ENCODE data around the gene NPIPA2.
"Not testable (repeated sequence)": the region's sequence is repeated elsewhere in the genome, so short reads cannot be mapped to it uniquely, and the experiment has no call there.

The NPIPA2 gene

DNA sequence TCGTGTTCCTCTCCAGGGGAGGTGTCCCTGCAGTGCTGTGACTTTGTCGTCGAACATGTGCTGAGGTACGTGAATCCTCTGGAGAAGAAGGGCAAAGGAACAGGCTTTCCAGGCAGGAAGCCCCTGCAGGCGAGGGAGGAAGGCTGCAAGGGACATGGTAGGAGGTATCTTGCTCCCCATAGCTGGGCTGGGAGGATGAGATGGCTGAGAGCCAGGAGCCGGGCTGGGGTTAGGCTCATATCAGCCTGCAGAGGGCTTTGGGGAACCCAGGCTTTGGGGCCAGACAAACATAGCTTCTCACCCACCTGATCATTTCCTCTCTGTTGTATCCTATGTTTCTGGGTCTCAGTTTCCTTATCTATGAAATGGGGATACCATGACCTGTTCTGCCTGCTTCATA lies 34.4 kb downstream of the NPIPA2 start:
- not testable (repeated sequence) for H3K9ac ChIP-seq (ENCODE audit: low read length in 5 of 5); H3K36me3 ChIP-seq (ENCODE audit: control insufficient read depth in 5 of 5, insufficient read depth in 5 of 5, low read length in 5 of 5); H3K9me3 ChIP-seq (ENCODE audit: control insufficient read depth in 5 of 5, low read length in 5 of 5); H3K4me1 ChIP-seq (ENCODE audit: control insufficient read depth in 5 of 5, insufficient read depth in 5 of 5, low read length in 5 of 5); H3K27ac ChIP-seq (ENCODE audit: low read depth, low read length); H3K27me3 ChIP-seq (ENCODE audit: control insufficient read depth in 5 of 5, insufficient read depth in 4 of 5, low read length in 5 of 5); H3K4me3 ChIP-seq (ENCODE audit: low read depth in 1 of 5, low read length in 5 of 5)

DNA sequence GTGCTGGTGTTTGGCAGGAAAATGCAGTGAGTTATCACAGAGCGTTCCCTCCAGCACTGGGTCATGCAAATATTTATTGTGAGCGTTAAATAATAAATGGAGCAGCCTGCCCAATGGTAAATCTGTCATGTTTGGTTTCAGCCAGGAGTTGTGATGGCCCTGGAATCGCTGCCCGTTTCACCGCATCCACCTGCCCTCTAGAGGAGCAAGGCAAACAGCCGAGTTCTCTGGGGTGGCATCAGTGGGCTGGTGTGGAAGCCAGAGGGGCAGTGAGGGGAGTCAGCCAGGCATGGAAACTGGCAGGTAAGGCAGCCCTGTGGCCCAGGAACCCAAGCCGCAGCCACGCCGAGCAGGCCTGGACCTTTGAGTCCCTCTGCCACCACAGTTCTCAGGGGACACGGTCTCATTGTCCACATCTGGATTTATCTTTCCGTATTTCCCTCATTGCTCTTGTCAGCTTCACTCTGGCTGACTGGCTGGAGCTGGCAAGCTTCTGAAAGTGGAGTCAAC lies 37.1 kb downstream of the NPIPA2 start:
- H3K9me3 ChIP-seq (ENCODE audit: control insufficient read depth in 5 of 5, low read length in 5 of 5); H3K9ac ChIP-seq (ENCODE audit: low read length in 5 of 5); H3K4me1 ChIP-seq (ENCODE audit: control insufficient read depth in 5 of 5, insufficient read depth in 5 of 5, low read length in 5 of 5); H3K27me3 ChIP-seq (ENCODE audit: control insufficient read depth in 5 of 5, insufficient read depth in 4 of 5, low read length in 5 of 5); H3K36me3 ChIP-seq (ENCODE audit: control insufficient read depth in 5 of 5, insufficient read depth in 5 of 5, low read length in 5 of 5); H3K27ac ChIP-seq (ENCODE audit: low read depth, low read length); H3K4me3 ChIP-seq (ENCODE audit: low read depth in 1 of 5, low read length in 5 of 5): not testable (repeated sequence)

DNA sequence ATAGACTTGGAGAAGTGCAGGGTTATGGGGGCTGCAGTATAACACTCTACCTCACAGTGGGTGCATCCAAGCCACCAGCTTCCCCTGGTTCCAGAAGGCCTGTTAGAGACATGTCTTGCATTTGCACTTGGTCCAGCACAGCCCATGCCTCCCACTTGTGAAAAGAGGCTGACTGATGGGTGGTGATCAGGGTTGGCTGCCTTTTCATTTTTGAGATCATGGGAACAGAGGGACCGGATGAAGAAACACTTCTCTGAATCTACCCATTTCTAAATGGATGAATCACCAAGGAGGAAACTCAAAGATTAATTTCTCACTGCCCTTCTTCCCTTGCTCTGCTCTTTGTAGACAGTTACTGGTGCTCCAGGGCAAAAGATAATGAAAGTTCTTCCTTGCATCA lies 43.8 kb downstream of the NPIPA2 start:
- not testable (repeated sequence) for H3K9me3 ChIP-seq (ENCODE audit: control insufficient read depth in 5 of 5, low read length in 5 of 5); H3K4me3 ChIP-seq (ENCODE audit: low read depth in 1 of 5, low read length in 5 of 5); H3K4me1 ChIP-seq (ENCODE audit: control insufficient read depth in 5 of 5, insufficient read depth in 5 of 5, low read length in 5 of 5); H3K36me3 ChIP-seq (ENCODE audit: control insufficient read depth in 5 of 5, insufficient read depth in 5 of 5, low read length in 5 of 5); H3K27ac ChIP-seq (ENCODE audit: low read depth, low read length); H3K27me3 ChIP-seq (ENCODE audit: control insufficient read depth in 5 of 5, insufficient read depth in 4 of 5, low read length in 5 of 5); H3K9ac ChIP-seq (ENCODE audit: low read length in 5 of 5)

DNA sequence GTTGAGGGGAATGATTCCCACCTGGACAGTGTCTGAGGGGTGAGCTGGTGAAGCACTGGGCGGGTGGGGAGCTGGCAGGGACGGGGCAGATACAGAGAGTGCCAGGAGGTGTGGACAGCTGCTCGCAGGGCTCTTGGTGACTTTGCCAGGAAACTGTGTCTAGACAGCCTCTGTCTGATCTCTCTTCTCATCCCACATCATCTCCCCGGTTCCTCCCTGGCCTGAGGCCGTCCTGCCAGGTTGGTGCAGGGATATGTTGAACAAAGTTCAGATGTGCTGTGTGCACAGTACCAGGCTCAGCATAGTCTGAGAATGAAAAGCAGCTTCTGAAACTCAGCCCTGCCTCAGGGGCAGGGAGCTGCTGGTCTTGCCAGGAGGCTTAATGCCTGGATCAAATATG lies 47.2 kb downstream of the NPIPA2 start:
- H3K27ac ChIP-seq (ENCODE audit: low read depth, low read length); H3K27me3 ChIP-seq (ENCODE audit: control insufficient read depth in 5 of 5, insufficient read depth in 4 of 5, low read length in 5 of 5); H3K9ac ChIP-seq (ENCODE audit: low read length in 5 of 5); H3K9me3 ChIP-seq (ENCODE audit: control insufficient read depth in 5 of 5, low read length in 5 of 5); H3K36me3 ChIP-seq (ENCODE audit: control insufficient read depth in 5 of 5, insufficient read depth in 5 of 5, low read length in 5 of 5); H3K4me1 ChIP-seq (ENCODE audit: control insufficient read depth in 5 of 5, insufficient read depth in 5 of 5, low read length in 5 of 5); H3K4me3 ChIP-seq (ENCODE audit: low read depth in 1 of 5, low read length in 5 of 5): not testable (repeated sequence)

DNA sequence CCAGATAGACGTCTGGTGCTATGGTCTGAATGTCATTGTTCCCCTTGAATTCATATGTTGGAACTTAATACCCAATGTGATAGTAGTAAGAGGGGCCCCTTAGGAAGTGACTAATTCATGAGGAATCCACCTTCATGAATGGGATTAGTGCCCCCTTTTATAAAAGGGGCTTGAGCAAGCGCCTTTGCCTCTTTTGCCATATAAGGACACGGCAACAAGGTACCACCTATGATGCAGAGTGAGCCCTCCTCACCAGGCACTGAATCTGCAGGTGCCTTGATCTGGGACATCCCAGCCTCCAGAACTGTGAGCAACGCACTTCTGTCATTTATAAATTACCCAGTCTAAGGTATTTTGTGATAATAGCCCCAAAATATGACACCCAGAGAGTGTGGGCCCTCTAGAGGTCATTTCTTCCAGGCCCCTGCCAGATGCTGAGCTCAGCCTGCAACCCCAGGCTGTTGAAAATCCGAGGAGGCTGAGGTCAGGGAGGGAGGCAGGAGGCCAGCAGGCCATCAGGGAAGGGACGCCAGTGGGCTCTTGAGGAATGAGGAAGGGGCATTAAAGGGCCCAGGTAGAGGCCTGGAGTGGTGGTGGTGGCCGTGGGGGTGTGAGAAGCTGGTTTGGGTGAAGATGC lies 48.1 kb downstream of the NPIPA2 start:
- not testable (repeated sequence) for H3K27ac ChIP-seq (ENCODE audit: low read depth, low read length); H3K9me3 ChIP-seq (ENCODE audit: control insufficient read depth in 5 of 5, low read length in 5 of 5); H3K36me3 ChIP-seq (ENCODE audit: control insufficient read depth in 5 of 5, insufficient read depth in 5 of 5, low read length in 5 of 5); H3K4me1 ChIP-seq (ENCODE audit: control insufficient read depth in 5 of 5, insufficient read depth in 5 of 5, low read length in 5 of 5); H3K27me3 ChIP-seq (ENCODE audit: control insufficient read depth in 5 of 5, insufficient read depth in 4 of 5, low read length in 5 of 5); H3K4me3 ChIP-seq (ENCODE audit: low read depth in 1 of 5, low read length in 5 of 5); H3K9ac ChIP-seq (ENCODE audit: low read length in 5 of 5)

DNA sequence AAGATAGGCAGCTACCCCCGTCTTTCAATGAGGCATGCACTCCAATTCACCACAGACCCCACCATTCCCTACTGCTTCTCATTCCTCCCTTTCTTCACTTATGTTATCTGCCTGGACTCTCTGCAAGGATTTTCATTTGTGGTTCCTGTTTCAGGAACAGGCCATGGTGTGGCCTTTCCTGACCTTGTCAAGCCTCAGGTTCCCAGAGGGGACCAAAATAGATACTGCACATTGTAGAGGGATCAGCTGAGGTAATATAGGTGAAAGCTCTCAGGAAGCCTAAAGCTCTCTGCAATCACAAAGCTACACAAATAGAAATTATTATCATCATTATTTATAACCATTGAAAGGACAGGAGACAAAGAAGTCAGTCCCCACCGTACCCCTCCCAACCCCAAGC lies 50.6 kb downstream of the NPIPA2 start:
- not testable (repeated sequence) for H3K4me3 ChIP-seq (ENCODE audit: low read depth in 1 of 5, low read length in 5 of 5); H3K27me3 ChIP-seq (ENCODE audit: control insufficient read depth in 5 of 5, insufficient read depth in 4 of 5, low read length in 5 of 5); H3K9me3 ChIP-seq (ENCODE audit: control insufficient read depth in 5 of 5, low read length in 5 of 5); H3K27ac ChIP-seq (ENCODE audit: low read depth, low read length); H3K9ac ChIP-seq (ENCODE audit: low read length in 5 of 5); H3K36me3 ChIP-seq (ENCODE audit: control insufficient read depth in 5 of 5, insufficient read depth in 5 of 5, low read length in 5 of 5); H3K4me1 ChIP-seq (ENCODE audit: control insufficient read depth in 5 of 5, insufficient read depth in 5 of 5, low read length in 5 of 5)

DNA sequence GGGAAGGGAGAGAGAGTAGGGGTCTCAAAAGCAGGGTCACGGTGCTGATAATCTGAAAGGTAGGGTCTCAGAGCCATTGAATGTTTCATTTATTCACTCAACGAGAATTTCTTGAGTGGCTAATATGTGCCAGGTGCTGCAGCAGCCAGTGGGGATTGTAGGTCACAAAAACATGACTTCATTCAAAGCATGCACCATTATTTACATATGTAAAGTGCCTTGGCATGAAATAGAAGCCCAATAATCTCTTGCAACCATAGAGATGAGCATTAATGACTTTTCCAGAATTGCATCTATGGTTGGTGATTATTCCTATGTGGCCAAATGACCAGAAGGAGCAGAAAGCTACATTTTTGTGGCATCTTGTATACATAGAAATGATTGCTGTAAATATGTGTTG lies 55.2 kb downstream of the NPIPA2 start:
- H3K36me3 ChIP-seq (ENCODE audit: control insufficient read depth in 5 of 5, insufficient read depth in 5 of 5, low read length in 5 of 5); H3K4me3 ChIP-seq (ENCODE audit: low read depth in 1 of 5, low read length in 5 of 5); H3K27ac ChIP-seq (ENCODE audit: low read depth, low read length); H3K9ac ChIP-seq (ENCODE audit: low read length in 5 of 5); H3K4me1 ChIP-seq (ENCODE audit: control insufficient read depth in 5 of 5, insufficient read depth in 5 of 5, low read length in 5 of 5); H3K9me3 ChIP-seq (ENCODE audit: control insufficient read depth in 5 of 5, low read length in 5 of 5); H3K27me3 ChIP-seq (ENCODE audit: control insufficient read depth in 5 of 5, insufficient read depth in 4 of 5, low read length in 5 of 5): not testable (repeated sequence)

DNA sequence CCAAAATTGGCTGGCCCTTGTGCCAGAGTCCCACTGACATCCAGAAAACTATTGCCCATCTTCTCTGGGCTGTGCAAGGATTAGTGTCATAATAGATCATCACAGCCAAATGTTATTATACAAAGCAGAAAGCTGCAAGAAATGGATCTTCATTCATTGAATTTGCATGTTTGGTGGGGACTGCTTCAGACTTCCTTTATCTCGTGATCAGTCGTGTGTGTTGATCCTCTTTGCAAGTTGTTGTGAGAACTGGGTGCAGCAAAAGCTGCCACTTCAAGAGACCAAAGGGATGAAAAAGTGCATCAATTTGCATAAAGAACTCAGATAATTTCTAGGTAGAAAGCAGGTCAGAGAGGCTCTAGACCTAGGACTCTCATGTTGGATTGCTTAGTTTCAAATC lies 61.2 kb downstream of the NPIPA2 start:
- not testable (repeated sequence) for H3K4me1 ChIP-seq (ENCODE audit: control insufficient read depth in 5 of 5, insufficient read depth in 5 of 5, low read length in 5 of 5); H3K36me3 ChIP-seq (ENCODE audit: control insufficient read depth in 5 of 5, insufficient read depth in 5 of 5, low read length in 5 of 5); H3K27ac ChIP-seq (ENCODE audit: low read depth, low read length)

DNA sequence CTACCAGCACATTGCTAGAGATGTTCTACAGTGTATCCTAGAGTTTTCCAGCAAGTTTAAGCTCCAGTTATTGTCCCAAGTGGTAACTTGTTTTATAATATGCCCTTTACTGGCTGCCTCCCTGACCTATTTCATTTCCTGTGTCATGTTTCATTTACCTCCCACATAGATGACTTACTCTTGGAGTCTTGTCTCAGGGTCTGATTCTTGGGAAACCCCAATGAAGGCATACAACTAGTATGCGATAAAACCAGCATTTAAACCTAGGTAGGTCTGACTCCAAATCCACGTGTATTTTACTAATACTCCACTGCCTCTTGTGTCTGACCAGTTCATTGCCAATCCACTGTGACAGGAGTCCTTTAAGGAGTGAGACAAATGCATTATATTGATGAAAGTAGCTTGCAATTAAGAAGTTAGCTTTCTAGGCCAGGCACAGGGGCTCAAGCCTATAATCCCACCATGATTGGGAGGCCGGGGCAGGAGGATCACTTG lies 64.9 kb downstream of the NPIPA2 start:
- not testable (repeated sequence) for H3K27ac ChIP-seq (ENCODE audit: low read depth, low read length)

More for the DNA sequence above, 61.2 kb downstream of the NPIPA2 start:
- not testable (repeated sequence) for H3K9me3 ChIP-seq (ENCODE audit: control insufficient read depth in 5 of 5, low read length in 5 of 5); H3K27me3 ChIP-seq (ENCODE audit: control insufficient read depth in 5 of 5, insufficient read depth in 4 of 5, low read length in 5 of 5); H3K4me3 ChIP-seq (ENCODE audit: low read depth in 1 of 5, low read length in 5 of 5); H3K9ac ChIP-seq (ENCODE audit: low read length in 5 of 5)

DNA sequence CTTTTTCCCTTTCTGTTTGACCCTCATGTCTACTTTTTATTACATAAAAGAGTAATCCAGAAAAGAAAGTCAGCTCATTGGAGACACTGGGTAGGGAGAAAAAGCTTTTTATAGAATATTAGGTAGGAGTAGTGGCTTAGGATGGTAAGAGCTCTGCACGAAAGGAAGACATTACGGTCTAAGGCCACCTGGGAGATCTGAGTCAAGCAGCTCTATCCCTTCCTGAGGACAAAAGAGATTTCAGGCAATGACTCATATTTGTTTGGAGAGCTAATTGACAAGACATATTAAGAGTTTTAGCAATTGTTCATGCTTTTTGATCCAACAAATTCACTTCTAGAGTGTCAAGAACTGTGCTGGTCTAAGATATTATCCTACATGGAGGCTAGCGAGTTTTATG lies 71.6 kb downstream of the NPIPA2 start:
- not testable (repeated sequence) for H3K4me3 ChIP-seq (ENCODE audit: low read depth in 1 of 5, low read length in 5 of 5); H3K27ac ChIP-seq (ENCODE audit: low read depth, low read length); H3K4me1 ChIP-seq (ENCODE audit: control insufficient read depth in 5 of 5, insufficient read depth in 5 of 5, low read length in 5 of 5); H3K36me3 ChIP-seq (ENCODE audit: control insufficient read depth in 5 of 5, insufficient read depth in 5 of 5, low read length in 5 of 5); H3K9me3 ChIP-seq (ENCODE audit: control insufficient read depth in 5 of 5, low read length in 5 of 5); H3K9ac ChIP-seq (ENCODE audit: low read length in 5 of 5); H3K27me3 ChIP-seq (ENCODE audit: control insufficient read depth in 5 of 5, insufficient read depth in 4 of 5, low read length in 5 of 5)

More for the DNA sequence above, 64.9 kb downstream of the NPIPA2 start:
- not testable (repeated sequence) for H3K27me3 ChIP-seq (ENCODE audit: control insufficient read depth in 5 of 5, insufficient read depth in 4 of 5, low read length in 5 of 5); H3K36me3 ChIP-seq (ENCODE audit: control insufficient read depth in 5 of 5, insufficient read depth in 5 of 5, low read length in 5 of 5); H3K4me3 ChIP-seq (ENCODE audit: low read depth in 1 of 5, low read length in 5 of 5); H3K9ac ChIP-seq (ENCODE audit: low read length in 5 of 5); H3K9me3 ChIP-seq (ENCODE audit: control insufficient read depth in 5 of 5, low read length in 5 of 5); H3K4me1 ChIP-seq (ENCODE audit: control insufficient read depth in 5 of 5, insufficient read depth in 5 of 5, low read length in 5 of 5)

All from subcutaneous abdominal adipose tissue (tissue), 5 donors.